Astrocyte of the hippocampus (primary cell): ENCODE measurements around the gene CRACR2A.

Experiments
- DNase-seq: peaks from one replicate; pipeline ENCODE4 v3.0.0; 2011; ENCODE audit warnings: low read depth, low spot score

CRACR2A gene

GRCh38 chr12:3568695-3569094 is 184.2 kb downstream of the CRACR2A start:
- DNase-seq = no peak

- no peak for DNase-seq
Measured at GRCh38 chr12:3565985-3566384, 186.9 kb downstream of the CRACR2A start.
